GM04504 (cell line): ENCODE results near the gene KLF7.
"Not testable (repeated sequence)": the region's sequence is repeated elsewhere in the genome, so short reads cannot be mapped to it uniquely, and the experiment has no call there.

Experiments
- DNase-seq: peaks from one replicate; pipeline ENCODE4 v3.0.0-alpha.2; 2012; ENCODE audit warnings: low read depth

KLF7 gene

DNA sequence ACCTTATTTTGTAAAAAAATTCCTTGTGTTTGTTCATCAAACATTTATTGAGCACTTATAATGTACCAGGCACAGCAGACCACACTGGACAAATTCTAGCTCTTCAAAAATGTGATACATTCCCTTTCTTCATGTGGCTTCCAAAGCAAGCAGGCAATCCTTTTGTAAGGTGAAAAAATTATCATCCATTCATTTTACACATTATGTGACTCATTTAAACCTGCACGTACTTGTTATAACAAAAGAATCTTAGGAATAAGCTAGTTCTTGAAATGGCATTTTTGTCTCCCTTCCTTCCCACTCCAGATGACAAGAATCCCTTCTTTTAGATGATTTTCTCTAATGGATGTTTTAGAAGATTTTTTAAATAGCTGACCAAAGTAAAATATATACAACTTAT lies 104.6 kb downstream of the KLF7 start:
- DNase-seq, result no peak

DNA sequence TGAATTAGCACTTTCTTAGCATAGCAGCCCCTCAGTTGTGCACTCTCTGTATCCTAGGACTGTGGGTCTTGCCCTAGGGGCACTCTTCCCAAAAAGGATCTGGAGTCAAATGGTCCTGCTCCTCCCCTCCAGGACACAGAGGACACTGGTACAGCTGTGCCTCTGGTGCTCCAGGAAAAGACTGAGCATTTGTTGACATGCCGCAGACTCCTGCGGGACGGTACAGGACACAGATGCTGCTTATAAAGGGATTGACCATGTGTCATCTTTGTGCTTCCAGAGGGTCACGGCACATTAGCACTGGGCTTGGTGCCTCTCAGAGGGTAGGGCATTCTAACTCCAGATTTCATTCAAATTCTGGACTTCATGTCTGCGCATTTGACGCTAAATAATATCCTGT lies 110.5 kb downstream of the KLF7 start:
- no peak for DNase-seq

DNA sequence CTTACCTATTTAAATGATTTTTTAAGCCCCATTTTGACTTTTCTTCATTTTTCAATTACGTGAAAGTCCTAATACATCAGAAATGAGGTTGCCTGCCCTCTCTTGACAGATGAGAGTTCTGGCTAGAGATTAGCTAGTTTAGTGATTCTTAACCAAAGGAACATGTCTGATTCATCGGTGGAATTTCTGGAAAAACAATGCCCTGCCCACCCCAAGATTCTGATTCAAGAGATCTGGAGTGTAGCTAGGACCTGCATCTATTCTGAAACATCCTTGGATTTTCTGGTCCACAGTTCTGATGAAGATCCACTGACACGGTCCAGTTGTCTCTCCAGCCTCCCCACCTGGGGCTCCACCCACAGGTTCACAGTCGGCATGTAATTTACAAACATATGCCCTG lies 111.2 kb downstream of the KLF7 start:
- DNase-seq, result no peak

DNA sequence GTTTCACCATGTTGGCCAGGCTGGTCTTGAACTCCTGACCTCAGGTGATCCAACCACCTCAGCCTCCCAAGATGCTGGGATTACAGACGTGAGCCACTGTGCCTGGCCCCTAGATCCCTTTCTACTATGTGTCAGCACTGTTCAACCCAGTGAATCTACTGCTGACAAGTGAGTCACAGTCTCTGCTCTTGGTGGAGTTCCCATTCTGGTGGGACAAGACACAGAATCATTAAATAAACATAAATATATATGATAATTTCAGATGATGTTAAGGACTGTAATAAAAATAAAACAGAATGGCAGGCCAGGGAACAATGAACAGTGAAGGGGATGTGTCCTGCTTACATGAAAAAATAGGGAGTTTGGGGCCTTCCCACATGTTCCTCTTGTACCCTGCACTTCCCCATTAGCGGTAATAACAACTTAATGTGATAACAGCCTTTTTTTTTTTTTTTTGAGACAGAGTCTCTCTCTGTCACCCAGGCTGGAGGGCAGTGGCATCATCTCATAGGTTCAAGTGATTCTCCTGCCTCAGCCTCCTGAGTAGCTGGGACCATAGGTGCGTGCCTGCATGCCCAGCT lies 114.3 kb downstream of the KLF7 start:
- DNase-seq, result no peak

DNA sequence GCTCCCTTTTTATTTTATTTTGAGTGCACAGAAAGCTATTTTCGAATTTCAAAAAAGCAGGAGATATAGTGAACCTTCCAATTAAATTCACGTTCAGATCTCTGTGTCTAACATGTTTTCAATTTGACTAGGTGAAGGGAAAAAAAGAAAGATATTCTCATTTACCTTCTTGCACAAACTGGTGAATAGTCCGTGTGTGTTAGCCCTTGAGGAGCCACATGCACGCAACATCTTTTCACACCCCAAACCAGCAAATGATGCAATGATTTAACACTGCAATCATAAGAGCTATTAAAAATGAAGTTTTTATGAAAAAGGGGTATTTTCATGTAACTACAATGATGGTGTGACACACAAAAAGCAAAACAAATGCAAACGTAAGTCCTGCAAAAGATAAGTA lies 116.6 kb downstream of the KLF7 start:
- no peak for DNase-seq

DNA sequence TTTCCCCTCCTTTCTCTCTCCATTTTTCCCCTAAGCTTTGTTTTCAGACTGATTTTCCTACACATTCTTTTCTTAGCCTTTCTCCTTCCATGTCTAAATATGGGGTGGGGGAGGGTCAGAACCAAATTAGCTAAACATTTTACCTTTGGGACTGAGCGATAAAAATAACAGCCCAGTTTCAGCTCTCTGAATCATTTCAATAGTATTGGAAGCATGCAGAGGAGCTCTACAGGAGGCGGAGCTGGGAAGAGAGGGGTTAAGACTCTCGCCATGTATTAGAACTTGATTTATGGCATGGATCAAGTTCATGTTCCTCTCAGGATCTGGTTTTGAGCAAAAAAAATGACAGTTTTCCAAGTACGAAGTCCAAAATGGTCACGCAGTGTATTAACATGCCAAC lies 117.3 kb downstream of the KLF7 start:
- DNase-seq, result no peak

DNA sequence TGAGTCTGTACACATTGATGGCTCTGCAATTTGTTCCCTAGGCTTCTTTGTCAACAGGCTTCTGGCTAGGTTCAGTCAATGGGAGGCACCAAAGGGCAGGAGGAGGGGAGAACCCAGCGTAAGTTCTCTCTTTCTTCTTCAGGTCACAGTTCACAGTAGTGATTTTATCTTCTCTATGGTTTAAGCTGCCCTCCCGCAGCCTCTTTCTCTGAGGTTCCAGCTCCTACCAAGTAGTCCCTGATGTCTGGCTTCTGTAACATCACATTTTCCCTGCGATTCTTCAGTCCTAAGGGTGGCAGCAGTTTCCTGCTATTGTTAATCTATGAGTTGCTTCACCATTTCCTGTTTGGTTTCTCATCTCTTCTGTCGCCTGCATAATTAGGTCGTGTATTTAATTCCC lies 119.0 kb downstream of the KLF7 start:
- DNase-seq, result peak; percentile 17

DNA sequence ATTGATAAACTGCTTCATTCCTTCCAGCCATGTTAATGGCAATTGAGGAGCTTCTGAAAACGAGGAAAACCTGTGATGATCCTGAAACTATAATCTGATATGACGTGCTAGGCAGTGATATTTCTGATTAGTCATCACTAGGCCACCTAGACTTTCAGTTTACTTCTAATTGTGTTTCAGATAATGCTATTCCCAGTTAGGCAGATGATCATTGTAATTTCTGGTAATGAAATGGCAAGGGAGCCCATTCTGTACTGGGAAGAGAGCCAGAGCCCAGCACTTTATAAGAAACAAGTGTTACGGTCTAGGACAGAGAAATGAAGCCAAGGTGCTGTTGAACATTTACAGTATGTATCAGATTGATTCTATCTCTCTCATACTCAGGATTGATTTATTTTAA lies 120.2 kb downstream of the KLF7 start:
- no peak for DNase-seq

DNA sequence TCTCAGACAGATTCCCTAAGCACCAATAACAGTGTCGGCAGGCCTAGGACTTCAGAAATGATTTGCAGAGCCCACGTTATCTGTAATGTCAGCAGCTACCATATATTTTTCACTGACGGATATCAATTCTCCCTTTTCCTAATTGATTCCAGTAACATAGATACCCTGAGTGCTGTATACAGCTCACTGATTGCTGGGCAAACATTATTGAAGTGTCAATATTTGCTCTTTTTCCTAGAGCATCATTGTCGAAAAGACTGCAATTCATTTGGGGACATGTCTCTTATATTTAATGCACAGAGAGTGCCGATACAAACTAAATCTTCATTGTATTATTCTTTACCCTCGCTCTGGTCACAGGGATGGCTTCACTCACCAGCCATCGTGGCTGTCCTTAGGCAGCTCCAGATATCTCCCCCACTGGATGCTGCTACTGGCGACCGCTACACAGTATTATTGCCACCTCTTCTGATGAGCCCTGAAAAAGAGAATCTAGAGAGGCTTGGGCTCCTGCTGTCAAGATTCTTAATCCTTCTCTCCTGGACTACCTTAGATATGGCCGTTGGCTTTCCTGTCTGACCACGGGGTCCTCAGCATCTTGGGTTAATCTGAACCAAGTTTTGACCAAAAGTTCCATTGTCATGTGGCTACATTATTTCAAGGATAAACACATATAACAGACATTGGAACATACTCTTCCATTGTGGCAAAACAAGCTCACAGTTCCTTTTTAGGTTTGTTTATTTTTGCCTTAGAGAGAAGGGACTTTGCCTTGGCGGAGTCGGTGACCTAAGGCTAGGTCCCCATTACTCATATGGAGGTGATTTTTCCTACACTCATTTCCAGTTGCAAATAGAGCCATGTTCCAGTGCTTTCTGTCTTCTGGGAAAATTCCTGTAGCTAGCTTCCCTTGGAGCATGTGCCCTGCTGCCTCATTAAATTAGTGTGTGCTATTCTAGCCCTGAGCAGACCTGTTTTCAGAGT lies 121.1 kb downstream of the KLF7 start:
- DNase-seq, result no peak

DNA sequence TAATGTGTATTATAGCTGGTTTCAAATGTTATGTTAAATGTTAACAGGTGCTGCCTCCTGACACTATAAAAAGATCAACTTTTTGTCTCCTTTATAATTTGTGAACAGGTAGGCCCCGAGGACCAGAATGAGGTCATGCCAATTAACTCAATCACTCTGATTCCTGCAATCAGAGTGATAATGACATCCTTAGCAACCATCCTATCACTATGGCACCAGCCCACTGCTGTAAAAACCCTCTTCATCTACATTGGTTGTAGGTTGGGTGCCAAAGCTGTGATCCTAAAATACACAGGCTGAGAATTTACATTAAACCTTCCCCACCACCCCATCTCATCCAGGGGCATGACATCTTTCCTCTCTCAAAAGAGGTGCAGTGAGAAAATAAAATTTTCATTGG lies 122.9 kb downstream of the KLF7 start:
- DNase-seq, result no peak

DNA sequence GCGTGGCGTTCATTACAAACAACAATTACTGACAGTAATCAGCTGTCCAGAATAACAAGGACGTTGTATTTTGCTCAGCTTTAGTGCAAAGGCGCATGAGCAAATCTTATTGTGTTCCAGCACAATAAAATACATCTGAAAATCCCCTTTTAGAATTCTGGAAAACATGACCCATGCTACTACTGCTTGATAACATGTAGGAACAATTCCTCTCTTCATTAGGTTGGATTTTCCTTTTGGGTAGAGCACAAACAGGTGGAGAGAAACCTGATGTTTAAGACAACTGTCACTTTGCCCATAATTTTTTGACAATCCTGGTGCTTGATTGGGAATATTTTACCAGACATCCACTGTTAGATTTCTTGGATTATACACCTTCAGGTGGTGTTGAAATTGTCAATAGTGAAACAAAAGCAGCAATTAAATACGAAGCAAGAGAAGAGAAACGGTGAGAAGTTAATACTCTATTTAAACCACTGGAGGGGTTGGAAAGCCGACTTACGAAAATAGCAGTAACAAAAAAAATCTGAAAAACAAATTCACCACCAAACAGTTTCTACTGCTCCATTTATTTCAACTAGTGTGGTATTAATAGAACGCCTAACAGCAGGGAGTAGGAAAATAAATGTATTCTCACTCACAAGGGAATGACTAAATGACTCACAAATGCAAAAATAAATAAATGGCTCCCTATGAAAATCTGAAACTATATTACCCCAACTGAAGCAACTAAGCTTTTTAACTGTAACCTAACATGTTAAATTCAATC lies 123.8 kb downstream of the KLF7 start:
- DNase-seq, result no peak

DNA sequence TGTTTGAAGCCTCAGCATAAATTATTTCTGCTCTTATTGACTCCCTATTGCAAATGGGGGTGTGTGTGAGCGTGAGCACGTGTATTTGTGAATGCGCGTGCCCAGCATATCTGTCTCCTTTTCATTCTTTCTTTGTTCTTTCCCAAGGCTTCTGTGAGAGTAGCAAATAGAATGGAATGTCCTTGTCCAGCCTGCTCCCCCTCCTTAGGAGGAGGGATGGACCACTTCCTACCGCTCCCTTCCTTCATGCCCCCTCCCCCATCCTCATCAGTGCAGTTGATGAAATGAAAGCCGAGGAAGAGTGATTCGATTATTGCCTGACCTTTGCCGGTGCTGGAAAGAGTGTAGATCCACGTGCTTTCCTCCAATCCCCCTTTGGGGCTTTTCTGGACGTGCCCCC lies 124.5 kb downstream of the KLF7 start:
- no peak for DNase-seq

DNA sequence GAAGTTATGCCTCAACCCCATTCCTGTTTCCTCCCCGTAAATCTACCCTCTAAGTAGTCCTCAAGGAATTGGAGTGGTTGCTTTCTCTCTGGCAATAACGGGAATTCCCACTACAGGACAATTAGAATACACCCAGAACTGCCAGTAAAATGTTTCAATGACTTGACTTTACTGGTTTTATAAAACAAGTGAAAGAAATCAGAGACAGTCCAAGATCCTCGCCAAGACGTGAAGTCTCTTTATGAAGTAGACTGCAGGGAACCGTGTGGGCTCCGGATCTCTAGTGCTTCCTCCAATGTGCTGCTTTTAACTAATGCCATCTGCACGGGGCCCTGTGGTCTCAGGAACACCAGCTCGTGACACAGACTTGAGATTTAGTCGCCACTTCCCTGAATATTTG lies 125.1 kb downstream of the KLF7 start:
- DNase-seq, result no peak

DNA sequence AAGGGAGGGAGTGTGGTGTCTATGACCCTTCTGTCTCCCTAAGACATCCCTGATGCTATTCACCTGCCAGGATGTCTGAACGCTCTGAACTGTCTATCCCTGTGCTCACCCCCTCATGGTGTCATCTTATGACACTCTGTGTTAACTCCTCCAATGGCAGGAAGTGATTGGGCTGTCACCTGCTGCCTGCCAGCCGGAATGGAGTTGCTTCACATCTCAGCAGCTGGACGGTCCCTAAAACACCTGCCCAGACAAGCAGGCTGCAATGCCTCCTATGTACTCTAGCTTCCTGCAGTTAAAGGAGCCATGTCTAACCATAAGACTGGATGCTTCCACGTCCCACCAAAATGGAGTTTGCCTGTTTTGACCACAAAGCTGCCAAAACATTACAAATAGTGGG lies 126.5 kb downstream of the KLF7 start:
- DNase-seq, result no peak

DNA sequence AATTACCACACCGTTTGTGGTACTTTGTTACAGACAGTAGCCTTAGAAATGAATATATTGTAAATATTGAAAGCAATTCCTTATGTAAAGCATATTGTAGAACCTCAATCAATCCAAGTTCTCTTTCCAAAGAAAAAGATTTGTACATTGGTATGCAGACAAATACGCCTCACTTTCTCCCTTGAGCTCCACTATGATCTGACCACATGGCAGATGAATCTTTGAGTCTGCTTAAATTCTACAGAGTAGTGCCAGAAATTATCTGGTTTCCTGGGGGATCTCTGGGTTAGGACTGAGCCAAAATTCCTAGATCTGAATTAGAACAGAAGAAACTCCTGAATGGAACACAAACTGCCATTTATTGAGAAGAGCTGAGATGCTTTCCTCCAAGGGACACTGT lies 127.4 kb downstream of the KLF7 start:
- no peak for DNase-seq

DNA sequence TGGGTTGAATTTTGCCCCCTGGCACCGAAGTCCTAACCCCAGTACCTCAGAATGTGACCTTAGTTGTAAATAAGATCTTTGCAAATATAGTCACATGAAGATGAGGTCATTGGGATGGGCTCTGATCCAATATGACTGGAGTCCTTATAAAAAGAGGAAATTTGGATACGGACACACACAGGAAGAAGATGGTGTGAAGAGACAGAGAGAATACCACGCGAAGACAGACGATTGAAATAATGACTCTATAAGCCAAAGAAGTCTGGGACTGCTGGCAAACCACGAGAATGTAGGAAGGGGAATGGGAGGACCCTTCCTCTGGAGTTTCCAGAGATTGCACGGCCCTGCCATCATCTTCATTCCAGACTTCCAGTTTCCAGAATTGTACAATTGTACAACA lies 127.9 kb downstream of the KLF7 start:
- no peak for DNase-seq

DNA sequence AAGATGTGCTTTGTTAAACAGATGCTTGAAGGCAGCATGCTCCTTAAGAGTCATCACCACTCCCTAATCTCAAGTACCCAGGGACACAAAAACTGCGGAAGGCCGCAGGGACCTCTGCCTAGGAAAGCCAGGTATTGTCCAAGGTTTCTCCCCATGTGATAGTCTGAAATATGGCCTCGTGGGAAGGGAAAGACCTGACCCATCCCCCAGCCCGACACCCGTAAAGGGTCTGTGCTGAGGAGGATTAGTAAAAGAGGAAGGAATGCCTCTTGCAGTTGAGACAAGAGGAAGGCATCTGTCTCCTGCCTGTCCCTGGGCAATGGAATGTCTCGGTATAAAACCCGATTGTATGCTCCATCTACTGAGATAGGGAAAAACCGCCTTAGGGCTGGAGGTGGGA lies 128.7 kb downstream of the KLF7 start:
- not testable (repeated sequence) for DNase-seq

DNA sequence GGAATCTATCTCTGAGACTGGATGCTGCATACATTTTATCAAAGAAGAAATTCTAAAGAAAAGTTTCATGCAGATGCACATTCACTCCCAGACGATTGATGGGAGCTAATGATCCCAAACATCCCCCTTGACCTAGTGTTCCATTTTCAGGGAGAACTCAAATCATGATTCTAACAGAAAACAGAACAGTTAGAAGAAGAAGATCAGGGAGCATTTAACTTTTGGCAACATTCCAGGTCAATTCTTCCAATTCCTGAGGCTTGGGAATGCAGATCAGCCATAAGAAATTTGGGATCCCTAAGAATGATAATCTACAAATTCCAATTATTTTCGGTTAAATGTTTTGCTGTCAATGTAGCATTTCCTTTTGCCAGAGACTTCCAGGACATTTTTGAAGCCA lies 129.9 kb downstream of the KLF7 start:
- no peak for DNase-seq

DNA sequence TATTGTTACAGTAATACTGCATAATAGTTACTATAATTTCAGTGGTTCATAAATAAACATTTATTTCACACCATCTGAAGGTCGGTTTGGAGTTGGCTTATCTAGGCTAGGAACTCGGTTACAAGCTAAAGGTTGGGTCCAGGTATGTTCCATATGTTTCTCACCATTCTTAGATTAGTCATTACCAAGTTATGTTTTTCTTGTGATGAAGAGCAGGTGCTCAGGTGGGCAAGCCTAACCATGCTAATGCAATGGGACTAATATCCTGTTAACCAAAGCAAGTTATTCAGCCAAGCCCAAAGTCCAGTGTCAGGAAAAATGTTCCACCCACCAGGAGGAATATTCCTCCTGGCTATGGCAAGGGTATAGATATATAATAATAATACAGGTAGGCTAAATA lies 133.3 kb downstream of the KLF7 start:
- no peak for DNase-seq
